ENCODE data around the gene MICALL1. TPM values are rescaled to one million over a fixed set of nuclear protein-coding genes. Genes with fewer than 3 reads are reported as not detected.

Gene MICALL1
- total and polyA plus RNA-seq, 2 of the 13 experiments (the other 11 are each of a cell fraction or from before 2014, with no cell fraction given) = 7.6 to 10.6 TPM

DNA sequence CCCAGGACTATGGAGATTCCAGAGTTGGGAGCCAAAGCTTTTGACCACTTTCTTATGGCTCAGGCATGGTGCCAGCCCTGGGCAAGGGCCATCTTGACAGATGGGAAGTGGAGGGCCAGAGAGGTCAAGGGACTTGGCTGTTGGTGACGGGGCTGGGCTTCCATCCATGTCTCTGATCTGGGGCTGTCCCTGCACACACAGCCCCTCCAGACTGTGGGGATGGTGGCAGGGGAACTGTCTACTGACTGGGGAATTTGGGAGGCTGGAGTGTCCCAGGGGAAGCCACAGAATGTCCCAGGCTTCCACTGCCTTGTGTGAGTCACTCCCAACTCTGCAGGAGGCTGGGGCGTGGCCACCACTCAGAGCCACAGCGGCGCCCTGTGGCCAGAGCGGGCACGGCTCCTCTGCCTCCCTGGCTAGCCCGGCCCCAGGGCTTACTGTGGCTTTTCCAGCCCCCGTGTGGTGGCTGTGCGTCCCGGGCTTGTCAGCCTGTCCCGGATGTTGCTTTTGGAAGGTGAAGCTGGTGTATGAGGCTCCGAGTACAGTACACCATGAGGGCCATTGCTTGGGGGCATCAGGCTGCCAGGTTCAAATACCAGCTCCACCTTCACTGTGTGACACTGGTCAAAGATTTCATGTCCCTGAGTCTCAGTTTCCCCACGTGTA, 27.7 kb downstream of the MICALL1 start (continued):
- TF ChIP-seq, protein P1, sequence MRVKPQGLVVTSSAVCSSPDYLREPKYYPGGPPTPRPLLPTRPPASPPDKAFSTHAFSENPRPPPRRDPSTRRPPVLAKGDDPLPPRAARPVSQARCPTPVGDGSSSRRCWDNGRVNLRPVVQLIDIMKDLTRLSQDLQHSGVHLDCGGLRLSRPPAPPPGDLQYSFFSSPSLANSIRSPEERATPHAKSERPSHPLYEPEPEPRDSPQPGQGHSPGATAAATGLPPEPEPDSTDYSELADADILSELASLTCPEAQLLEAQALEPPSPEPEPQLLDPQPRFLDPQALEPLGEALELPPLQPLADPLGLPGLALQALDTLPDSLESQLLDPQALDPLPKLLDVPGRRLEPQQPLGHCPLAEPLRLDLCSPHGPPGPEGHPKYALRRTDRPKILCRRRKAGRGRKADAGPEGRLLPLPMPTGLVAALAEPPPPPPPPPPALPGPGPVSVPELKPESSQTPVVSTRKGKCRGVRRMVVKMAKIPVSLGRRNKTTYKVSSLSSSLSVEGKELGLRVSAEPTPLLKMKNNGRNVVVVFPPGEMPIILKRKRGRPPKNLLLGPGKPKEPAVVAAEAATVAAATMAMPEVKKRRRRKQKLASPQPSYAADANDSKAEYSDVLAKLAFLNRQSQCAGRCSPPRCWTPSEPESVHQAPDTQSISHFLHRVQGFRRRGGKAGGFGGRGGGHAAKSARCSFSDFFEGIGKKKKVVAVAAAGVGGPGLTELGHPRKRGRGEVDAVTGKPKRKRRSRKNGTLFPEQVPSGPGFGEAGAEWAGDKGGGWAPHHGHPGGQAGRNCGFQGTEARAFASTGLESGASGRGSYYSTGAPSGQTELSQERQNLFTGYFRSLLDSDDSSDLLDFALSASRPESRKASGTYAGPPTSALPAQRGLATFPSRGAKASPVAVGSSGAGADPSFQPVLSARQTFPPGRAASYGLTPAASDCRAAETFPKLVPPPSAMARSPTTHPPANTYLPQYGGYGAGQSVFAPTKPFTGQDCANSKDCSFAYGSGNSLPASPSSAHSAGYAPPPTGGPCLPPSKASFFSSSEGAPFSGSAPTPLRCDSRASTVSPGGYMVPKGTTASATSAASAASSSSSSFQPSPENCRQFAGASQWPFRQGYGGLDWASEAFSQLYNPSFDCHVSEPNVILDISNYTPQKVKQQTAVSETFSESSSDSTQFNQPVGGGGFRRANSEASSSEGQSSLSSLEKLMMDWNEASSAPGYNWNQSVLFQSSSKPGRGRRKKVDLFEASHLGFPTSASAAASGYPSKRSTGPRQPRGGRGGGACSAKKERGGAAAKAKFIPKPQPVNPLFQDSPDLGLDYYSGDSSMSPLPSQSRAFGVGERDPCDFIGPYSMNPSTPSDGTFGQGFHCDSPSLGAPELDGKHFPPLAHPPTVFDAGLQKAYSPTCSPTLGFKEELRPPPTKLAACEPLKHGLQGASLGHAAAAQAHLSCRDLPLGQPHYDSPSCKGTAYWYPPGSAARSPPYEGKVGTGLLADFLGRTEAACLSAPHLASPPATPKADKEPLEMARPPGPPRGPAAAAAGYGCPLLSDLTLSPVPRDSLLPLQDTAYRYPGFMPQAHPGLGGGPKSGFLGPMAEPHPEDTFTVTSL (CRISPR knock-in tag; IDR thresholded peaks at IDR 0.05; ENCODE audit: borderline replicate concordance) = no peak
- TF ChIP-seq, protein P2, sequence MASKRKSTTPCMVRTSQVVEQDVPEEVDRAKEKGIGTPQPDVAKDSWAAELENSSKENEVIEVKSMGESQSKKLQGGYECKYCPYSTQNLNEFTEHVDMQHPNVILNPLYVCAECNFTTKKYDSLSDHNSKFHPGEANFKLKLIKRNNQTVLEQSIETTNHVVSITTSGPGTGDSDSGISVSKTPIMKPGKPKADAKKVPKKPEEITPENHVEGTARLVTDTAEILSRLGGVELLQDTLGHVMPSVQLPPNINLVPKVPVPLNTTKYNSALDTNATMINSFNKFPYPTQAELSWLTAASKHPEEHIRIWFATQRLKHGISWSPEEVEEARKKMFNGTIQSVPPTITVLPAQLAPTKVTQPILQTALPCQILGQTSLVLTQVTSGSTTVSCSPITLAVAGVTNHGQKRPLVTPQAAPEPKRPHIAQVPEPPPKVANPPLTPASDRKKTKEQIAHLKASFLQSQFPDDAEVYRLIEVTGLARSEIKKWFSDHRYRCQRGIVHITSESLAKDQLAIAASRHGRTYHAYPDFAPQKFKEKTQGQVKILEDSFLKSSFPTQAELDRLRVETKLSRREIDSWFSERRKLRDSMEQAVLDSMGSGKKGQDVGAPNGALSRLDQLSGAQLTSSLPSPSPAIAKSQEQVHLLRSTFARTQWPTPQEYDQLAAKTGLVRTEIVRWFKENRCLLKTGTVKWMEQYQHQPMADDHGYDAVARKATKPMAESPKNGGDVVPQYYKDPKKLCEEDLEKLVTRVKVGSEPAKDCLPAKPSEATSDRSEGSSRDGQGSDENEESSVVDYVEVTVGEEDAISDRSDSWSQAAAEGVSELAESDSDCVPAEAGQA (IDR thresholded peaks at IDR 0.05; ENCODE audit: low read depth) = no peak
- TF ChIP-seq, protein P2 (CRISPR knock-in tag; IDR thresholded peaks at IDR 0.05; ENCODE audit: borderline replicate concordance) = no peak
- TF ChIP-seq, protein P3, sequence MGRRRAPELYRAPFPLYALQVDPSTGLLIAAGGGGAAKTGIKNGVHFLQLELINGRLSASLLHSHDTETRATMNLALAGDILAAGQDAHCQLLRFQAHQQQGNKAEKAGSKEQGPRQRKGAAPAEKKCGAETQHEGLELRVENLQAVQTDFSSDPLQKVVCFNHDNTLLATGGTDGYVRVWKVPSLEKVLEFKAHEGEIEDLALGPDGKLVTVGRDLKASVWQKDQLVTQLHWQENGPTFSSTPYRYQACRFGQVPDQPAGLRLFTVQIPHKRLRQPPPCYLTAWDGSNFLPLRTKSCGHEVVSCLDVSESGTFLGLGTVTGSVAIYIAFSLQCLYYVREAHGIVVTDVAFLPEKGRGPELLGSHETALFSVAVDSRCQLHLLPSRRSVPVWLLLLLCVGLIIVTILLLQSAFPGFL (CRISPR knock-in tag; IDR thresholded peaks at IDR 0.05) = no peak
- TF ChIP-seq ZNF264 (CRISPR knock-in tag; IDR thresholded peaks at IDR 0.05) (no peak), SRF (IDR thresholded peaks at IDR 0.05; ENCODE audit: low read depth, low read length) (no peak), ONECUT2 (CRISPR knock-in tag; IDR thresholded peaks at IDR 0.05) (no peak), SALL1 (CRISPR knock-in tag; IDR thresholded peaks at IDR 0.05) (peak; percentile 84), PTBP1 (IDR thresholded peaks at IDR 0.05; ENCODE audit: low read depth, low read length, poor library complexity, severe bottlenecking) (no peak)
- TF ChIP-seq, protein P4, sequence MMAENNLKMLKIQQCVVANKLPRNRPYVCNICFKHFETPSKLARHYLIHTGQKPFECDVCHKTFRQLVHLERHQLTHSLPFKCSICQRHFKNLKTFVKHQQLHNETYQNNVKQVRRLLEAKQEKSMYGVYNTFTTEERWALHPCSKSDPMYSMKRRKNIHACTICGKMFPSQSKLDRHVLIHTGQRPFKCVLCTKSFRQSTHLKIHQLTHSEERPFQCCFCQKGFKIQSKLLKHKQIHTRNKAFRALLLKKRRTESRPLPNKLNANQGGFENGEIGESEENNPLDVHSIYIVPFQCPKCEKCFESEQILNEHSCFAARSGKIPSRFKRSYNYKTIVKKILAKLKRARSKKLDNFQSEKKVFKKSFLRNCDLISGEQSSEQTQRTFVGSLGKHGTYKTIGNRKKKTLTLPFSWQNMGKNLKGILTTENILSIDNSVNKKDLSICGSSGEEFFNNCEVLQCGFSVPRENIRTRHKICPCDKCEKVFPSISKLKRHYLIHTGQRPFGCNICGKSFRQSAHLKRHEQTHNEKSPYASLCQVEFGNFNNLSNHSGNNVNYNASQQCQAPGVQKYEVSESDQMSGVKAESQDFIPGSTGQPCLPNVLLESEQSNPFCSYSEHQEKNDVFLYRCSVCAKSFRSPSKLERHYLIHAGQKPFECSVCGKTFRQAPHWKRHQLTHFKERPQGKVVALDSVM (CRISPR knock-in tag; IDR thresholded peaks at IDR 0.05) = peak; percentile 40; the same call in 1 of the 2 replicates
